Measurements from ENCODE around the gene RPH3AL. TPM values are rescaled to one million over a fixed set of nuclear protein-coding genes. Genes with fewer than 3 reads are reported as not detected.

Gene RPH3AL
- total RNA-seq, 2 experiments from 2014 or later, result 2.1 to 2.7 TPM

DNA sequence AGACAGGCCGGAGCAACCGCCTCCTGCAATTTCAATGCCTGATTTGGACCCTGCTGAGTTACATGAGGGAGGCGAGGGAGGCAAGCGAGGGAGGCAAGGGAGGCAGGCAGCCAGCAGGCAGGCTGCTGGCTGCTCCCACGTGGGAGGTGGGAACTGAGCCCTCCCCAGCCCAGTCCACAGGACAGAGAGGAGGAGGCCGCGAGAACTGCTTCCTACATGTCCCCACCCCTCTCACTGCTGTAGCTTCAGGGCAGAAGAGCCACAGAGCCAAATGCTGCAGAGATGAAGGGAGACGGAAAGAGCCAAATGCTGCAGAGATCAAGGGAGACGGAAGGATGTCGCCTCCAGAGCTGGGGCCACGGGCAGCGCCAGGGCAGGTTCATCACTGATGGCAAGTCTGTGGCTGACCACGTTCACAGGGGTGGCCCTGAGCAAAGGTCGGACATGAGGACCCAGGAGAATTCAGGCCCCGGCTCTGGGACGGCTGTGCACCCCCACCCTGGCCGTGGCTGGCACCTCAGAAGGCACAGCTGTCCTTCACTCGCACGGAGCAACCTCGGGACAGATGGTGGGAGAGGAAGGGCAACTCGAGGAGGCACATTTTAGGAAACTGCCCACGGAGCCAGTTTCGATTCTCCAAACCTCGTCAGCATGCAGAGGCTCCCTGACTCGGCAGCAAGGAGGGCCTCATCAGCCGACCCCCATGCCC lies 21.5 kb downstream of the RPH3AL start:
- Mint-ChIP-seq H3K4me1 (peaks cover 8% of the 10 kb centered on the region), H3K27me3 (peaks cover 21% of the 10 kb centered on the region), H3K36me3 (no peaks in the 10 kb centered on the region), H3K27ac (no peak overlapping the region), H3K4me3 (peak overlapping the region; percentile 56), H3K9me3 (no peaks in the 10 kb centered on the region)
- POLR2A ChIA-PET, result no interaction called here
- peak; percentile 97 for ATAC-seq (ENCODE audit: low read depth)
- DNase-seq, result peak; percentile 53

GRCh38 chr17:329784-330420 lies 22.7 kb downstream of the RPH3AL start:
- Mint-ChIP-seq H3K4me3 (no peak overlapping the region), H3K27ac (no peak overlapping the region), H3K27me3 (peaks cover 9% of the 10 kb centered on the region), H3K9me3 (no peaks in the 10 kb centered on the region), H3K4me1 (peaks cover 7% of the 10 kb centered on the region), H3K36me3 (no peaks in the 10 kb centered on the region)
- DNase-seq, result no peak
- POLR2A ChIA-PET, result no interaction called here
- no peak for ATAC-seq (ENCODE audit: low read depth)

- H3K4me3 Mint-ChIP-seq, result no peak overlapping the region
- H3K27ac Mint-ChIP-seq, result no peak overlapping the region
- H3K4me1 Mint-ChIP-seq, result peaks cover 6% of the 10 kb centered on the region
- POLR2A ChIA-PET, result no interaction called here
- ATAC-seq (ENCODE audit: low read depth) (no peak), DNase-seq (no peak)
- peaks cover 7% of the 10 kb centered on the region for H3K27me3 Mint-ChIP-seq
- H3K9me3 Mint-ChIP-seq, result no peaks in the 10 kb centered on the region
- no peaks in the 10 kb centered on the region for H3K36me3 Mint-ChIP-seq
These were observed 24.6 kb downstream of the RPH3AL start for GRCh38 chr17:327971-328370.

- no peaks in the 10 kb centered on the region for H3K9me3 Mint-ChIP-seq
- H3K4me1 Mint-ChIP-seq, result peaks cover 6% of the 10 kb centered on the region
- POLR2A ChIA-PET, result no interaction called here
- no peak overlapping the region for H3K27ac Mint-ChIP-seq
- peaks cover 7% of the 10 kb centered on the region for H3K27me3 Mint-ChIP-seq
- no peak overlapping the region for H3K4me3 Mint-ChIP-seq
- no peaks in the 10 kb centered on the region for H3K36me3 Mint-ChIP-seq
- ATAC-seq (ENCODE audit: low read depth) (no peak), DNase-seq (no peak)
These were observed 25.3 kb downstream of the RPH3AL start for GRCh38 chr17:327296-327695.

GRCh38 chr17:326010-326621 lies 26.5 kb downstream of the RPH3AL start:
- ATAC-seq (ENCODE audit: low read depth) (no peak), DNase-seq (no peak)
- POLR2A ChIA-PET, result no interaction called here
- Mint-ChIP-seq H3K4me1 (peaks cover 3% of the 10 kb centered on the region), H3K27me3 (peaks cover under 1% of the 10 kb centered on the region), H3K4me3 (no peak overlapping the region), H3K27ac (no peak overlapping the region), H3K36me3 (no peaks in the 10 kb centered on the region), H3K9me3 (no peaks in the 10 kb centered on the region)

DNA sequence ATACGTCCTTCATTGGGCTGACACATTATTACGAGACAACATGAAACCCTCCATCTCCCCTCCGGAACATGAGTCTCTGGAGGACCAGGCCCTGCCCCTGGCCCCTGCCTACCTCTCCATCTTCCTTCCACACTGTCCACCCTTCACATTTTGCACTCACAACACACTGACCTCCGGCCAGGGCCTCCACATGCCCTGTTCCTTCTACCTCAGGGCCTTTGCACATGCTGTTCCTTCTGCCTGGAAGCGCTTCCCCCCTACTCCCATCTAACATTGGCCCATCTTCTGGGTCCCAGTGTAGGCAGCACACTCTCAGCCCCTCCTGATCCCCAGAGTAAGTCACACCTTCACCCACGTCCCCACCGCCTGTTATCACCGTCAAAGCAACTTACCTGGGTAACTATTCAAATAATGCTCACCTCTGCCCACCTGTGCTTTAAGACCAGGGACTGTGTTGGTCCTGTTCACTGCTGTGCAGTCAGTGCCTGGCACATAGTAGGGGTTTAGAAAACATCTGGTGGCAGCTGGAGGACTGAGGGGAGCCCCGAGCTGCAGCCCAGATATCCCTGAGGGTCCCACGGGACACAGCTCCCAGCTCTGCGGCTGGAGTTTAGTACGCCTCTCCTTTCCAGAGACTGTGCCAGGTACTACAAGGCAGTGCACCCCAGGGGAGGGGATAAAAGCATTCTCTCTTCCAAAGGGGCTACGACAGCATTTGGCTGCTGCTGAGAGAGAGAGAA lies 27.2 kb downstream of the RPH3AL start:
- ATAC-seq (ENCODE audit: low read depth) (no peak), DNase-seq (no peak)
- POLR2A ChIA-PET, result no interaction called here
- Mint-ChIP-seq H3K9me3 (no peaks in the 10 kb centered on the region), H3K4me1 (no peaks in the 10 kb centered on the region), H3K27me3 (no peaks in the 10 kb centered on the region), H3K4me3 (no peak overlapping the region), H3K27ac (no peak overlapping the region), H3K36me3 (no peaks in the 10 kb centered on the region)

DNA sequence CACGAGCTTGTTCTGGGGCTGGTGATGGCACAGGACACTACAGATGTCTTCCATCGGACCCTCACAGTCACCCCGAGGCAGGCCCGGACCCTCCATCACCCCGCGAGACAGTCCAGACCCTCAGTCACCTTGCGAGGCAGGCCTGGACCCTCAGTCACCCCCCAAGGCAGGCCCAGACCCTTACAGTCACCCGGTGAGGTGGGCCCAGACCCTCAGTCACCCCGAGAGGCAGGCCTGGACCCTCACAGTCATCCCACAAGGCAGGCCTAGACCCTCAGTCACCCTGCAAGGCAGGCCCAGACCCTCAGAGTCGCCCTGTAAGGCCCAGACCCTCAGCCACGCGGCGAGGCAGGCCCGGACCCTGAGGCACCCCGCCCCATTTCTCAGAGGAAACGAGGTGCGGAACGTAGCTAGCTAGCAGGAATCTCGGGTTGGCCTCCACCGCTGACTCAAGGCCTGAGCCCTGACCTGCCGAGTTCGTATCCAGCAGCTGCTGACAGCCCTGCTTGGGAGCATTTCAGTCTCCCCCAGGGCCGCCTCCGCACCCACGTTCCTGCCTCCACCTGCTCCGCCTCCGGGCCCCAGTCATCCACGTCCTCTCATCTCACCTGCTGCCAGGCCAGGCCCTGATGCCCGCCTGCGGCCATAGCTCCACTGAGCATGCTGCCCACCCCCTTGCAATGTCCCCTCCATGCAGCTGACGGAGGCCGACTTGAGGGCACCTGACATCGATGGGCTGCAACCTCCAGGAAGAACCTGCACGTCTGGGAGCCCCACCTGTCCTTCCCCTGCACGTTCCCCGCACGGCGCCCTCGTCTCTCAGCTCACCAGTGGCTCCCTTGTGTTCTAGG lies 28.7 kb downstream of the RPH3AL start:
- POLR2A ChIA-PET, result no interaction called here
- no peaks in the 10 kb centered on the region for H3K9me3 Mint-ChIP-seq
- no peaks in the 10 kb centered on the region for H3K36me3 Mint-ChIP-seq
- no peaks in the 10 kb centered on the region for H3K4me1 Mint-ChIP-seq
- DNase-seq, result peak; percentile 9
- H3K4me3 Mint-ChIP-seq, result no peak overlapping the region
- no peaks in the 10 kb centered on the region for H3K27me3 Mint-ChIP-seq
- ATAC-seq (ENCODE audit: low read depth), result no peak
- no peak overlapping the region for H3K27ac Mint-ChIP-seq

DNA sequence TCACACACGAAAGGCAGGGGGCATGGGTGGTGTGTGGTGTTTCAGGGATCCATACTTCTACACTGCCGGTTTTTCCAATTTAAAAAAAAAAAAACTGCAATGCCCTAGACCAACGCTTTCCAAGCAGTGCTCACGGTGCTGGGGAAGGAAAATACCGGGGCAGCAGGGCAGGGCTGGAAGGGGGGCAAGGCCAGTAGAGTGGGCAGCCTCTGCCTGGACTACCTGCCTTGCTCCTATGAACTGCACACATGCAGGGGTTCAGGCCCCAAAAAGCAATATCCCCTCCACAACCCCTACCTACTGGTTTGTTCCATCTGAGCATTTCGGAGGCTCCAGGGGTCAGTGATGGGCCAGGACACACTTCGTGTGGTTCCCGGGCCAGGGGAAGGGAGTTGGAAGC lies 29.4 kb downstream of the RPH3AL start:
- Mint-ChIP-seq H3K27ac (no peak overlapping the region), H3K9me3 (no peaks in the 10 kb centered on the region), H3K36me3 (no peaks in the 10 kb centered on the region), H3K27me3 (no peaks in the 10 kb centered on the region), H3K4me3 (no peak overlapping the region), H3K4me1 (no peaks in the 10 kb centered on the region)
- DNase-seq (peak; percentile 10), ATAC-seq (ENCODE audit: low read depth) (no peak)
- POLR2A ChIA-PET, result no interaction called here

DNA sequence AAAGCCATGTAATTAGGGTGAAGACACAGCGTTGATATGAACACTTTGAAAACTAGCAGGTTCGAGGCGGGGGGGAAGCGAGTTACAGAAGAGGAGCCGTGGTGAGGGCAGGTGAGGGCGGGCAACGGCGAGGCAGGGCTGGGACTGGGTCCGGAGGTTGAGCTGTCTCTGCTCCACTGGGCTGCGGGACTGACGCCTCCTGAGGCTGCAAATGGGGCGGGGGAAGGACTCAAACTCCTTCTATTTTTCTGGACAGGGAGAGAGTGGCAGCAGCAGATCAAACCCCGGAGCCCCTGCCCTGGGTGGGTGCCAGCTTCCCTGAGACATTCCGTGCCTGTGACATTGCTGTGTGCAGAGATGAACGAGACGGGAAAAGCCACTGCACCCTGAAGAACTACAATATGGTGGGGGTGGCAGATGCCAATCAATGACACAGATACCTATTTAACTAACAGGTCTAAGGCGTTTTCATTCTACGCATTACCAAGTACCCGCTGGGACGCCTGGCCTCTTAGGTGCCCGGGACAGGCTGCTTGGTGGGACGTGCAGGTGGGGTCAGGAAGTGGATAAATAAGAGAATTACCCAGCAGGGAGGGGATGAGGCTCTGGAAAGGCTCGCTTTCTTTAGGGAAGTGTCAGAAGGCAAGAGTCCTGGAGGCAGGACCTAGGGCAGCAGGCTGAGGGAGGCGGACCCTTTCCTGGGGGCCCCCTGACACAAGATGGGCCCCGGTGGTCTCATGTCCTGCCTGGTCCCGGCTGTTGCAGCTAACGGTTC lies 30.4 kb downstream of the RPH3AL start:
- H3K27ac Mint-ChIP-seq, result no peak overlapping the region
- no peak overlapping the region for H3K4me3 Mint-ChIP-seq
- DNase-seq (peak; percentile 11), ATAC-seq (ENCODE audit: low read depth) (no peak)
- H3K36me3 Mint-ChIP-seq, result no peaks in the 10 kb centered on the region
- POLR2A ChIA-PET, result no interaction called here
- H3K27me3 Mint-ChIP-seq, result no peaks in the 10 kb centered on the region
- H3K9me3 Mint-ChIP-seq, result peaks cover 5% of the 10 kb centered on the region
- no peaks in the 10 kb centered on the region for H3K4me1 Mint-ChIP-seq

DNA sequence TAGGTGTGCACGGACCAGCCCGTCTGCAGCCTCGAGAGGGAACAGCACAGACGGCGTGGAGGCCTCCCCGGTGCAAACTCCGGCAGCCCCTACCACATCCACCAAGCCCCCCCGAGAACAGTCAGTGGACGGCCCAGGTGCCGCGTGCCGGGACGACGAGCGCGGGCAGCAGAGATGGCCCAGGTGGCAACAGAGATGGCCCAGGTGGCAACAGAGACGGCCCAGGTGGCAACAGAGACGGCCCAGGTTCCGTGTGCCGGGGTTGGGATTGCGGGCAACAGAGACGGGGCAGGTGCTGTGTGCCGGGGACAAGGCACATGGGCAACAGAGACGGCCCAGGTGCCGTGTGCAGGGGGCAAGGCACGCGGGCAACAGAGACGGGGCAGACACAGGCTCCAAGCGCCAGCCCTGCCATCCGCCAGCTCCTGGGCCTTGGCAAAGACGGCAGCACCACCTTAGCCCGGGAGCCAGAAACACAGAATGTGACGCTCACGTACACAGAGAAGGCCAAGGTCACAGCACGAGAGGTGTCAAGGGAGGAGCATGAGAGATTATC lies 31.1 kb downstream of the RPH3AL start:
- no peaks in the 10 kb centered on the region for H3K27me3 Mint-ChIP-seq
- H3K27ac Mint-ChIP-seq, result no peak overlapping the region
- DNase-seq, result no peak
- peaks cover 11% of the 10 kb centered on the region for H3K9me3 Mint-ChIP-seq
- no peak overlapping the region for H3K4me3 Mint-ChIP-seq
- no peak for ATAC-seq (ENCODE audit: low read depth)
- POLR2A ChIA-PET, result no interaction called here
- no peaks in the 10 kb centered on the region for H3K4me1 Mint-ChIP-seq
- H3K36me3 Mint-ChIP-seq, result no peaks in the 10 kb centered on the region

GRCh38 chr17:320809-321385 lies 31.7 kb downstream of the RPH3AL start:
- DNase-seq, result peak; percentile 21
- H3K27me3 Mint-ChIP-seq, result no peaks in the 10 kb centered on the region
- ATAC-seq (ENCODE audit: low read depth), result no peak
- no peak overlapping the region for H3K4me3 Mint-ChIP-seq
- no peaks in the 10 kb centered on the region for H3K4me1 Mint-ChIP-seq
- POLR2A ChIA-PET, result no interaction called here
- no peaks in the 10 kb centered on the region for H3K36me3 Mint-ChIP-seq
- no peak overlapping the region for H3K27ac Mint-ChIP-seq
- peaks cover 17% of the 10 kb centered on the region for H3K9me3 Mint-ChIP-seq

DNA sequence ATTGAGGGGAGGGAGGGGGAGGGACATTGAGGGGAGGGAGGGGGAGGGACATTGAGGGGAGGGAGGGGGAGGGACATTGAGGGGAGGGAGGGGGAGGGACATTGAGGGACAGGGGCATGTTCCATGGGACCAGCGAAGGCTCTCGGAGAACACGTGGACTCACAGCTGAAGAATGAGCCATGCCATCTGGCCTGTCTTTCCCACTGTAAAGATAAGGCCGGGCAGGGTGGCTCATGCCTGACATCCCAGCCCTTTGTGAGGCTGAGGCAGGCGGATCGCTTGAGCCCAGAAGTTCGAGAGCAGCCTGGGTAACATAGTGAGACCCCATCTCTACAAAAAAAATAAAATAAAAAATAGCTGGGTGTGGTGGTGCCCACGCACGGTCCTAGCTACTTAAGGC lies 32.5 kb downstream of the RPH3AL start:
- POLR2A ChIA-PET, result no interaction called here
- H3K4me1 Mint-ChIP-seq, result no peaks in the 10 kb centered on the region
- no peak overlapping the region for H3K4me3 Mint-ChIP-seq
- no peak overlapping the region for H3K27ac Mint-ChIP-seq
- no peaks in the 10 kb centered on the region for H3K27me3 Mint-ChIP-seq
- DNase-seq (peak; percentile 4), ATAC-seq (ENCODE audit: low read depth) (no peak)
- peaks cover 24% of the 10 kb centered on the region for H3K9me3 Mint-ChIP-seq
- H3K36me3 Mint-ChIP-seq, result no peaks in the 10 kb centered on the region

All from activated naive CD8-positive, alpha-beta T cell treated with anti-CD3 and anti-CD28 coated beads, Interleukin-2, amount 10 ng/mL, durations not matched to agents 7 days and 5 days (primary cell).